Activated CD4-positive, alpha-beta T cell treated with anti-CD3 and anti-CD28 coated beads, Interleukin-2, amount 50 U/mL, for 24 hours (primary cell): ENCODE data around the gene GPM6B.

Source experiments
- DNase-seq, 2 donors: peaks; one replicate each; pipeline ENCODE4 v3.0.0-alpha.2; 2020; ENCODE audit warnings: low read depth in 1 of 2, low spot score in 1 of 2

GPM6B gene

GRCh38 chrX:13825178-13825762, 8.4 kb upstream of the GPM6B start:
- no peak for DNase-seq

GRCh38 chrX:13824746-13825145, 7.9 kb upstream of the GPM6B start:
- DNase-seq = no peak

GRCh38 chrX:13821738-13822137, 4.8 kb upstream of the GPM6B start:
- no peak for DNase-seq

- no peak for DNase-seq
These were observed 717 bp downstream of the GPM6B start for GRCh38 chrX:13816176-13816575.

GRCh38 chrX:13815664-13816063, 1.2 kb downstream of the GPM6B start:
- DNase-seq = no peak

GRCh38 chrX:13808865-13809264, 8.0 kb downstream of the GPM6B start:
- no peak for DNase-seq

- DNase-seq = no peak
These were observed 8.6 kb downstream of the GPM6B start for GRCh38 chrX:13808293-13808692.

- DNase-seq = no peak
These were observed 11.7 kb downstream of the GPM6B start for GRCh38 chrX:13805241-13805640.

GRCh38 chrX:13803116-13803515, 13.8 kb downstream of the GPM6B start:
- no peak for DNase-seq

GRCh38 chrX:13798184-13798583, 18.7 kb downstream of the GPM6B start:
- no peak for DNase-seq

- DNase-seq = no peak
These were observed 19.4 kb downstream of the GPM6B start for GRCh38 chrX:13797512-13797911.

- no peak for DNase-seq
These were observed 22.5 kb downstream of the GPM6B start for GRCh38 chrX:13794417-13794816.

- no peak for DNase-seq
These were observed 23.0 kb downstream of the GPM6B start for GRCh38 chrX:13793897-13794296.

- no peak for DNase-seq
These were observed 25.3 kb downstream of the GPM6B start for GRCh38 chrX:13791559-13791958.

- no peak for DNase-seq
These were observed 25.7 kb downstream of the GPM6B start for GRCh38 chrX:13791145-13791544.

GRCh38 chrX:13790206-13791131, 26.4 kb downstream of the GPM6B start:
- DNase-seq = no peak

- no peak for DNase-seq
These were observed 30.8 kb downstream of the GPM6B start for GRCh38 chrX:13786048-13786447.

GRCh38 chrX:13780868-13781427, 35.9 kb downstream of the GPM6B start:
- no peak for DNase-seq

- DNase-seq = no peak
These were observed 38.0 kb downstream of the GPM6B start for GRCh38 chrX:13778916-13779315.

- no peak for DNase-seq
These were observed 40.5 kb downstream of the GPM6B start for GRCh38 chrX:13776387-13776786.

- DNase-seq = no peak
These were observed 41.1 kb downstream of the GPM6B start for GRCh38 chrX:13775837-13776236.

- DNase-seq = no peak
These were observed 42.2 kb downstream of the GPM6B start for GRCh38 chrX:13774696-13775095.
